ELR (cell line): ENCODE data around the gene CRISP2.

Experiments
- DNase-seq: peaks from one replicate; pipeline ENCODE4 v3.0.0-alpha.2; 2015; ENCODE audit warnings: low read depth

CRISP2 gene

GRCh38 chr6:49653942-49654341 is 59.4 kb downstream of the CRISP2 start:
- no peak for DNase-seq

GRCh38 chr6:49653438-49653837 is 59.9 kb downstream of the CRISP2 start:
- no peak for DNase-seq

- no peak for DNase-seq
Observed at GRCh38 chr6:49651239-49651638, 62.1 kb downstream of the CRISP2 start.

GRCh38 chr6:49649988-49650387 is 63.4 kb downstream of the CRISP2 start:
- DNase-seq, result no peak

GRCh38 chr6:49648036-49648435 is 65.3 kb downstream of the CRISP2 start:
- no peak for DNase-seq

GRCh38 chr6:49647476-49647875 is 65.9 kb downstream of the CRISP2 start:
- DNase-seq, result no peak

GRCh38 chr6:49646942-49647341 is 66.4 kb downstream of the CRISP2 start:
- no peak for DNase-seq

- no peak for DNase-seq
Observed at GRCh38 chr6:49646130-49646824, 67.1 kb downstream of the CRISP2 start.

- DNase-seq, result no peak
Observed at GRCh38 chr6:49645139-49645538, 68.2 kb downstream of the CRISP2 start.
